MM.1S (cell line): ENCODE data around the gene CTCFL.

Experiments used
- CTCF ChIP-seq: fragments of 300-600 bp; sonication (generic); IDR thresholded peaks from 2 replicates; pipeline ENCODE4 v1.5.1; 2016; ENCODE audit warnings: antibody characterized with exemption, low read length, mixed read lengths
- EZH2 ChIP-seq: fragments of 300-600 bp; sonication (generic); optimal IDR thresholded peaks from 2 replicates; pipeline ENCODE3; 2017; ENCODE audit warnings: low read depth, mild to moderate bottlenecking, antibody characterized with exemption, low read length, mixed read lengths

GRCh38 chr20:57536120-57536708 lies 11.3 kb upstream of the CTCFL start:
- no peak for TF ChIP-seq EZH2
- TF ChIP-seq CTCF = no peak
